ENCODE data around the gene PKNOX2.

The PKNOX2 gene

GRCh38 chr11:125229916-125230315 lies 65.4 kb downstream of the PKNOX2 start:
- no peak for DNase-seq (ENCODE audit: low spot score)
- no peak for TF ChIP-seq CTCF (IDR thresholded peaks at IDR 0.05; ENCODE audit: extremely low read depth, missing control alignments)

- DNase-seq (ENCODE audit: low spot score), result no peak
- no peak for TF ChIP-seq CTCF (IDR thresholded peaks at IDR 0.05; ENCODE audit: extremely low read depth, missing control alignments)
These were observed 68.6 kb downstream of the PKNOX2 start for GRCh38 chr11:125233116-125233515.

- DNase-seq (ENCODE audit: low spot score), result no peak
- no peak for TF ChIP-seq CTCF (IDR thresholded peaks at IDR 0.05; ENCODE audit: extremely low read depth, missing control alignments)
These were observed 69.3 kb downstream of the PKNOX2 start for GRCh38 chr11:125233736-125234275.

- TF ChIP-seq CTCF (IDR thresholded peaks at IDR 0.05; ENCODE audit: extremely low read depth, missing control alignments), result no peak
- DNase-seq (ENCODE audit: low spot score), result no peak
These were observed 70.5 kb downstream of the PKNOX2 start for GRCh38 chr11:125235071-125235471.

GRCh38 chr11:125236072-125236825 lies 71.7 kb downstream of the PKNOX2 start:
- TF ChIP-seq CTCF (IDR thresholded peaks at IDR 0.05; ENCODE audit: extremely low read depth, missing control alignments), result no peak
- no peak for DNase-seq (ENCODE audit: low spot score)

- DNase-seq (ENCODE audit: low spot score), result no peak
- TF ChIP-seq CTCF (IDR thresholded peaks at IDR 0.05; ENCODE audit: extremely low read depth, missing control alignments), result no peak
These were observed 75.3 kb downstream of the PKNOX2 start for GRCh38 chr11:125239585-125240560.

- DNase-seq (ENCODE audit: low spot score), result no peak
- no peak for TF ChIP-seq CTCF (IDR thresholded peaks at IDR 0.05; ENCODE audit: extremely low read depth, missing control alignments)
These were observed 76.6 kb downstream of the PKNOX2 start for GRCh38 chr11:125241104-125241503.

Data from GM20000 (cell line).